OCI-LY3 (cell line): ENCODE data around the gene WNK4.

ENCODE experiments used
- H2AFZ ChIP-seq: fragments of 200-600, 300-600 bp; shearing (Covaris generic); 2 replicates; pipeline ENCODE4 v1.6.0; 2014; ENCODE audit warnings: antibody characterized with exemption, low read depth, low read length
- H3K27ac ChIP-seq: fragments of 200-600, 300-600 bp; sonication (generic); 2 replicates; pipeline ENCODE4 v1.5.1; 2014; ENCODE audit warnings: mild to moderate bottlenecking, low read length, moderate library complexity, mixed read lengths
- H3K27me3 ChIP-seq: fragments of 200-600, 300-600 bp; sonication (generic); 2 replicates; pipeline ENCODE4 v1.6.1; 2014; ENCODE audit warnings: low read depth, low read length, mixed read lengths
- H3K36me3 ChIP-seq: fragments of 200-600, 300-600 bp; sonication (generic); replicated peaks from 2 replicates; pipeline ENCODE3; 2014; ENCODE audit warnings: low read depth, low read length, mixed read lengths
- H3K4me1 ChIP-seq: fragments of 300-600, 200-600 bp; sonication (generic); 2 replicates; pipeline ENCODE4 v1.6.1; 2014; ENCODE audit warnings: low read length, mixed read lengths
- H3K4me2 ChIP-seq: fragments of 200-600, 300-600 bp; sonication (generic); 2 replicates; pipeline ENCODE4 v1.6.1; 2014; ENCODE audit warnings: low read length, mixed read lengths
- H3K4me3 ChIP-seq: fragments of 300-600, 200-600 bp; sonication (generic); 2 replicates; pipeline ENCODE4 v1.5.1; 2014; ENCODE audit warnings: antibody characterized with exemption, mild to moderate bottlenecking, low read length, moderate library complexity
- H3K79me2 ChIP-seq: fragments of 300-600, 200-600 bp; shearing (Covaris generic); 2 replicates; pipeline ENCODE4 v1.6.1; 2014; ENCODE audit warnings: mild to moderate bottlenecking, low read length, mixed read lengths
- H3K9ac ChIP-seq: fragments of 300-600, 200-600 bp; shearing (Covaris generic); 2 replicates; pipeline ENCODE4 v1.6.0; 2014; ENCODE audit warnings: mild to moderate bottlenecking, low read length, moderate library complexity
- H3K9me3 ChIP-seq: fragments of 200-600, 300-600 bp; shearing (Covaris generic); 2 replicates; pipeline ENCODE4 v1.6.1; 2014; ENCODE audit warnings: low read length, mixed read lengths; ENCODE audit not compliant: insufficient read depth
- H4K20me1 ChIP-seq: fragments of 200-600, 300-600 bp; sonication (generic); 2 replicates; pipeline ENCODE4 v1.6.1; 2016; ENCODE audit warnings: low read length, mixed read lengths; ENCODE audit not compliant: insufficient read depth
- EZH2phosphoT487 ChIP-seq: fragments of 200-600 bp; shearing (Covaris generic); IDR thresholded peaks from 2 replicates; pipeline ENCODE4 v1.6.1; 2018; ENCODE audit warnings: antibody characterized with exemption, mixed run types, low read depth
- TF ChIP-seq, protein P1 (sequence below): fragments of 200-600, 300-600 bp; sonication (generic); IDR thresholded peaks from 2 replicates; pipeline ENCODE4 v1.5.1; 2014; ENCODE audit warnings: antibody characterized with exemption, low read length, low read depth

Gene WNK4

DNA sequence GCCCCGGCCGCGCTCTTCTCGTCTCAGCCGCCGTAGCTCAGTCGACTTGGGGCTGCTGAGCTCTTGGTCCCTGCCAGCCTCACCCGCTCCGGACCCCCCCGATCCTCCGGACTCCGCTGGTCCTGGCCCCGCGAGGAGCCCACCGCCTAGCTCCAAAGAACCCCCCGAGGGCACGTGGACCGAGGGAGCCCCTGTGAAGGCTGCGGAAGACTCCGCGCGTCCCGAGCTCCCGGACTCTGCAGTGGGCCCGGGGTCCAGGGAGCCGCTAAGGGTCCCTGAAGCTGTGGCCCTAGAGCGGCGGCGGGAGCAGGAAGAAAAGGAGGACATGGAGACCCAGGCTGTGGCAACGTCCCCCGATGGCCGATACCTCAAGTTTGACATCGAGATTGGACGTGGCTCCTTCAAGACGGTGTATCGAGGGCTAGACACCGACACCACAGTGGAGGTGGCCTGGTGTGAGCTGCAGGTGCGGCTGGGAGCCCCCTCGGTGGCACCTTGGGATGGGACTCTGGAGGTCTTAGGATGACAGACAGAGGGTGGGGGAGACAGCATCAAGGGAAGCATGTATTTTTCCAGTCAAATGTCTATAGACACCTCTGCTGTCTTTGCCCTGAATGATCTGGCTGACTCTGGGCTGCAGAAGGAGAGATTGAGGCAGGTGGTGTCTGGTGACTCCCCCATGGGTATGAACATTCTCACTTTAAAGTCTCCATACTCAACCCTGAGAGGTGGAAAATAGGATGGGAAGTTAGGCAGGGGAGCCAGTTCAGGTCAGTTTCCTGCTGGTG lies 635 bp downstream of the WNK4 start:
- Histone ChIP-seq H3K4me3 (no peak overlapping the region), H4K20me1 (no peaks in the 10 kb centered on the region), H3K36me3 (peaks cover 25% of the 10 kb centered on the region), H2AFZ (no peak overlapping the region), H3K4me2 (no peak overlapping the region), H3K9me3 (no peaks in the 10 kb centered on the region), H3K27ac (no peak overlapping the region), H3K79me2 (no peaks in the 10 kb centered on the region), H3K27me3 (no peaks in the 10 kb centered on the region), H3K4me1 (peaks cover 3% of the 10 kb centered on the region), H3K9ac (no peak overlapping the region)
- no peak for TF ChIP-seq EZH2phosphoT487
- TF ChIP-seq, protein P1, sequence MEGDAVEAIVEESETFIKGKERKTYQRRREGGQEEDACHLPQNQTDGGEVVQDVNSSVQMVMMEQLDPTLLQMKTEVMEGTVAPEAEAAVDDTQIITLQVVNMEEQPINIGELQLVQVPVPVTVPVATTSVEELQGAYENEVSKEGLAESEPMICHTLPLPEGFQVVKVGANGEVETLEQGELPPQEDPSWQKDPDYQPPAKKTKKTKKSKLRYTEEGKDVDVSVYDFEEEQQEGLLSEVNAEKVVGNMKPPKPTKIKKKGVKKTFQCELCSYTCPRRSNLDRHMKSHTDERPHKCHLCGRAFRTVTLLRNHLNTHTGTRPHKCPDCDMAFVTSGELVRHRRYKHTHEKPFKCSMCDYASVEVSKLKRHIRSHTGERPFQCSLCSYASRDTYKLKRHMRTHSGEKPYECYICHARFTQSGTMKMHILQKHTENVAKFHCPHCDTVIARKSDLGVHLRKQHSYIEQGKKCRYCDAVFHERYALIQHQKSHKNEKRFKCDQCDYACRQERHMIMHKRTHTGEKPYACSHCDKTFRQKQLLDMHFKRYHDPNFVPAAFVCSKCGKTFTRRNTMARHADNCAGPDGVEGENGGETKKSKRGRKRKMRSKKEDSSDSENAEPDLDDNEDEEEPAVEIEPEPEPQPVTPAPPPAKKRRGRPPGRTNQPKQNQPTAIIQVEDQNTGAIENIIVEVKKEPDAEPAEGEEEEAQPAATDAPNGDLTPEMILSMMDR = no peak

DNA sequence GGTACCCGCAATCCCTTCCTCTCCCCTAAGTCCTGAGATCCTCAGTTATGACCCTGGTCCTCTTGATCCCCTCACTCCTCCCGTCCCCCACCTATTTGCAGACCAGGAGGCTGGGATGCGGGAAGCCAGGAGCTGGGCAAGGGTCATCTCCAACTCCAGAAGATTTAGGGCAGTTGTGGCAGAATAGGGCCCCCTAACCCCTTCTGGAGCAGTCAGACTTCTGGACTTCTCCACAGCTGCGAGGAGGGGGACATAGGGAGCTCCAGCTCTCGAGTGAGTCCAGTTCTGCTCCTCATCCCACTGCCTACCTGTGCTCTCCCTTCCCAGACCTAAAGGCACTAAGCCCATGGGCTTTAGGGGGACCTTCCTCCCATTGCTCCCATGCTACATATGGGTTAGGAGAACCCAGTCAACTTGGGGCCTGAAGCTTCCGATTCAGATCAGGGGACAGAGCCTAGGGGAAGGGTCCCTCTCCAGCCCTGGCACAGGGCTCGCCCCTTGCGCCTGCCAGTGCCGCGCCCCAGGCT lies 1.3 kb downstream of the WNK4 start:
- H3K79me2 ChIP-seq = no peaks in the 10 kb centered on the region
- no peaks in the 10 kb centered on the region for H4K20me1 ChIP-seq
- no peaks in the 10 kb centered on the region for H3K4me1 ChIP-seq
- H3K9ac ChIP-seq = no peak overlapping the region
- no peak overlapping the region for H2AFZ ChIP-seq
- peaks cover 20% of the 10 kb centered on the region for H3K36me3 ChIP-seq
- H3K9me3 ChIP-seq = no peaks in the 10 kb centered on the region
- no peak overlapping the region for H3K4me3 ChIP-seq
- TF ChIP-seq, protein P1 = no peak
- TF ChIP-seq EZH2phosphoT487 = no peak
- H3K27me3 ChIP-seq = no peaks in the 10 kb centered on the region
- H3K4me2 ChIP-seq = no peak overlapping the region
- no peak overlapping the region for H3K27ac ChIP-seq

DNA sequence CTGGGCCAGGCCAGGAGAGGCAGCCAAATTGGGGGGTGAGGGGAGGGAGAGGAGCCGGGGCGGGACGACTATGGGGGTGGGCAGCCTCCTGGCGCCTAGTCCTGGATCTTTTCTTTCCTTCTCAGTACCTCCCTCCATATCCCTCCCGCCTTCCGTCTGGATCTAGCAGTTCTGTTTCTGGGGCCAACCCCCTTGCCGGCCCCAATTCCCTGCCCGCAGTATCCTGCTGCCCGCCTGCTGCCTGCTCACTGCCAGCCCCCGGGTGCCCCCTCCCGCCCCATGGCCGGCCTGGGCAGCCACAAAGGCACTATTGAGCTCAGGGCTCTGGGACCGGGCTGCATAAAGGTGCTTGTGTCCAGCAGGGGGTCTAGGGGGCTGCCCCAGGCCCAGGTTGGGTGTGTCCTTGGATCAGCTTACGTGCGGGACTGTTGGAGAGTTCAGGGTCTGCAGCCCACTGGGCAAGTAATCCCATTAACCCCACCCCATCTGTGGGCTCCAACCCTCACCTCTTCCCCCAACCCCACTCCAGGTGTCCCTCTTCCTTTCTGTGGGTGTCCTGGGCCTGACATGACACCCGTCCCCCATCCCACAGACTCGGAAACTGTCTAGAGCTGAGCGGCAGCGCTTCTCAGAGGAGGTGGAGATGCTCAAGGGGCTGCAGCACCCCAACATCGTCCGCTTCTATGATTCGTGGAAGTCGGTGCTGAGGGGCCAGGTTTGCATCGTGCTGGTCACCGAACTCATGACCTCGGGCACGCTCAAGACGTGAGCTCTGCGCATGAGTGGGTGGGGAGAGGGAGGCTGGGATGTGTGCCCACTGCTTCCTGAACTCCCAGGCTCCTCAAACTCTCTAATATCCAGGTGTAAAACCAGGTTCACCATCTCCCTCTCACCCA lies 2.0 kb downstream of the WNK4 start:
- H2AFZ ChIP-seq = no peak overlapping the region
- H3K4me1 ChIP-seq = no peaks in the 10 kb centered on the region
- peaks cover 18% of the 10 kb centered on the region for H3K36me3 ChIP-seq
- no peaks in the 10 kb centered on the region for H3K9me3 ChIP-seq
- H4K20me1 ChIP-seq = no peaks in the 10 kb centered on the region
- H3K79me2 ChIP-seq = no peaks in the 10 kb centered on the region
- TF ChIP-seq EZH2phosphoT487 = no peak
- TF ChIP-seq, protein P1 = no peak
- no peak overlapping the region for H3K4me3 ChIP-seq
- no peaks in the 10 kb centered on the region for H3K27me3 ChIP-seq
- H3K9ac ChIP-seq = no peak overlapping the region
- no peak overlapping the region for H3K27ac ChIP-seq
- no peak overlapping the region for H3K4me2 ChIP-seq
